ENCODE results near the gene NVL.

Gene NVL

GRCh38 chr1:224205438-224205840 lies 124.5 kb downstream of the NVL start:
- Histone ChIP-seq H3K9ac (ENCODE audit: low read depth, low read length) (no peak overlapping the region), H3K4me3 (ENCODE audit: low read depth, low read length) (no peak overlapping the region), H3K27ac (ENCODE audit: low read depth, low read length) (no peak overlapping the region), H3K4me1 (ENCODE audit: control insufficient read depth, insufficient read depth, low read length) (peaks cover 16% of the 10 kb centered on the region), H3K36me3 (ENCODE audit: control insufficient read depth, insufficient read depth, low read length) (no peaks in the 10 kb centered on the region), H3K27me3 (ENCODE audit: control insufficient read depth, insufficient read depth, low read length) (no peaks in the 10 kb centered on the region), H3K9me3 (ENCODE audit: control insufficient read depth, insufficient read depth, low read length) (no peaks in the 10 kb centered on the region)

- no peaks in the 10 kb centered on the region for H3K27me3 ChIP-seq (ENCODE audit: control insufficient read depth, insufficient read depth, low read length)
- peaks cover 16% of the 10 kb centered on the region for H3K4me1 ChIP-seq (ENCODE audit: control insufficient read depth, insufficient read depth, low read length)
- H3K27ac ChIP-seq (ENCODE audit: low read depth, low read length), result peak overlapping the region; percentile 78
- no peak overlapping the region for H3K4me3 ChIP-seq (ENCODE audit: low read depth, low read length)
- H3K9ac ChIP-seq (ENCODE audit: low read depth, low read length), result no peak overlapping the region; the same call in 1 of the 2 replicates
- no peaks in the 10 kb centered on the region for H3K36me3 ChIP-seq (ENCODE audit: control insufficient read depth, insufficient read depth, low read length)
- H3K9me3 ChIP-seq (ENCODE audit: control insufficient read depth, insufficient read depth, low read length), result no peaks in the 10 kb centered on the region
These were observed 126.5 kb downstream of the NVL start for GRCh38 chr1:224203243-224204016.

- H3K36me3 ChIP-seq (ENCODE audit: control insufficient read depth, insufficient read depth, low read length), result no peaks in the 10 kb centered on the region
- H3K27ac ChIP-seq (ENCODE audit: low read depth, low read length), result no peak overlapping the region
- H3K9me3 ChIP-seq (ENCODE audit: control insufficient read depth, insufficient read depth, low read length), result no peaks in the 10 kb centered on the region
- no peak overlapping the region for H3K4me3 ChIP-seq (ENCODE audit: low read depth, low read length)
- H3K9ac ChIP-seq (ENCODE audit: low read depth, low read length), result no peak overlapping the region
- H3K4me1 ChIP-seq (ENCODE audit: control insufficient read depth, insufficient read depth, low read length), result peaks cover 16% of the 10 kb centered on the region
- no peaks in the 10 kb centered on the region for H3K27me3 ChIP-seq (ENCODE audit: control insufficient read depth, insufficient read depth, low read length)
These were observed 128.1 kb downstream of the NVL start for GRCh38 chr1:224201853-224202252.

- Histone ChIP-seq H3K27me3 (ENCODE audit: control insufficient read depth, insufficient read depth, low read length) (no peaks in the 10 kb centered on the region), H3K9ac (ENCODE audit: low read depth, low read length) (no peak overlapping the region), H3K9me3 (ENCODE audit: control insufficient read depth, insufficient read depth, low read length) (no peaks in the 10 kb centered on the region), H3K27ac (ENCODE audit: low read depth, low read length) (no peak overlapping the region), H3K36me3 (ENCODE audit: control insufficient read depth, insufficient read depth, low read length) (no peaks in the 10 kb centered on the region), H3K4me3 (ENCODE audit: low read depth, low read length) (no peak overlapping the region), H3K4me1 (ENCODE audit: control insufficient read depth, insufficient read depth, low read length) (peaks cover 16% of the 10 kb centered on the region)
These were observed 128.6 kb downstream of the NVL start for GRCh38 chr1:224201383-224201782.

- Histone ChIP-seq H3K27ac (ENCODE audit: low read depth, low read length) (no peak overlapping the region), H3K27me3 (ENCODE audit: control insufficient read depth, insufficient read depth, low read length) (no peaks in the 10 kb centered on the region), H3K36me3 (ENCODE audit: control insufficient read depth, insufficient read depth, low read length) (no peaks in the 10 kb centered on the region), H3K4me1 (ENCODE audit: control insufficient read depth, insufficient read depth, low read length) (peaks cover 14% of the 10 kb centered on the region), H3K9ac (ENCODE audit: low read depth, low read length) (no peak overlapping the region), H3K4me3 (ENCODE audit: low read depth, low read length) (no peak overlapping the region), H3K9me3 (ENCODE audit: control insufficient read depth, insufficient read depth, low read length) (no peaks in the 10 kb centered on the region)
These were observed 130.3 kb downstream of the NVL start for GRCh38 chr1:224199679-224200078.

GRCh38 chr1:224198572-224198971 lies 131.4 kb downstream of the NVL start:
- Histone ChIP-seq H3K27ac (ENCODE audit: low read depth, low read length) (no peak overlapping the region), H3K36me3 (ENCODE audit: control insufficient read depth, insufficient read depth, low read length) (peaks cover 7% of the 10 kb centered on the region), H3K9ac (ENCODE audit: low read depth, low read length) (no peak overlapping the region), H3K4me3 (ENCODE audit: low read depth, low read length) (no peak overlapping the region), H3K9me3 (ENCODE audit: control insufficient read depth, insufficient read depth, low read length) (no peaks in the 10 kb centered on the region), H3K27me3 (ENCODE audit: control insufficient read depth, insufficient read depth, low read length) (no peaks in the 10 kb centered on the region), H3K4me1 (ENCODE audit: control insufficient read depth, insufficient read depth, low read length) (peaks cover 7% of the 10 kb centered on the region)

GRCh38 chr1:224196813-224197600 lies 133.0 kb downstream of the NVL start:
- Histone ChIP-seq H3K9me3 (ENCODE audit: control insufficient read depth, insufficient read depth, low read length) (no peaks in the 10 kb centered on the region), H3K9ac (ENCODE audit: low read depth, low read length) (no peak overlapping the region), H3K36me3 (ENCODE audit: control insufficient read depth, insufficient read depth, low read length) (peaks cover 23% of the 10 kb centered on the region), H3K27me3 (ENCODE audit: control insufficient read depth, insufficient read depth, low read length) (no peaks in the 10 kb centered on the region), H3K4me1 (ENCODE audit: control insufficient read depth, insufficient read depth, low read length) (no peaks in the 10 kb centered on the region), H3K4me3 (ENCODE audit: low read depth, low read length) (no peak overlapping the region), H3K27ac (ENCODE audit: low read depth, low read length) (no peak overlapping the region)

GRCh38 chr1:224193319-224193966 lies 136.5 kb downstream of the NVL start:
- Histone ChIP-seq H3K9me3 (ENCODE audit: control insufficient read depth, insufficient read depth, low read length) (no peaks in the 10 kb centered on the region), H3K27ac (ENCODE audit: low read depth, low read length) (no peak overlapping the region), H3K9ac (ENCODE audit: low read depth, low read length) (no peak overlapping the region), H3K4me3 (ENCODE audit: low read depth, low read length) (no peak overlapping the region), H3K4me1 (ENCODE audit: control insufficient read depth, insufficient read depth, low read length) (no peaks in the 10 kb centered on the region), H3K36me3 (ENCODE audit: control insufficient read depth, insufficient read depth, low read length) (peaks cover 46% of the 10 kb centered on the region), H3K27me3 (ENCODE audit: control insufficient read depth, insufficient read depth, low read length) (no peaks in the 10 kb centered on the region)

- Histone ChIP-seq H3K9me3 (ENCODE audit: control insufficient read depth, insufficient read depth, low read length) (no peaks in the 10 kb centered on the region), H3K36me3 (ENCODE audit: control insufficient read depth, insufficient read depth, low read length) (peaks cover 54% of the 10 kb centered on the region), H3K9ac (ENCODE audit: low read depth, low read length) (no peak overlapping the region), H3K27me3 (ENCODE audit: control insufficient read depth, insufficient read depth, low read length) (no peaks in the 10 kb centered on the region), H3K4me3 (ENCODE audit: low read depth, low read length) (no peak overlapping the region), H3K27ac (ENCODE audit: low read depth, low read length) (no peak overlapping the region), H3K4me1 (ENCODE audit: control insufficient read depth, insufficient read depth, low read length) (no peaks in the 10 kb centered on the region)
These were observed 137.7 kb downstream of the NVL start for GRCh38 chr1:224192082-224192788.

GRCh38 chr1:224189561-224189960 lies 140.4 kb downstream of the NVL start:
- Histone ChIP-seq H3K27ac (ENCODE audit: low read depth, low read length) (no peak overlapping the region), H3K4me1 (ENCODE audit: control insufficient read depth, insufficient read depth, low read length) (no peaks in the 10 kb centered on the region), H3K27me3 (ENCODE audit: control insufficient read depth, insufficient read depth, low read length) (no peaks in the 10 kb centered on the region), H3K4me3 (ENCODE audit: low read depth, low read length) (no peak overlapping the region), H3K9me3 (ENCODE audit: control insufficient read depth, insufficient read depth, low read length) (no peaks in the 10 kb centered on the region), H3K36me3 (ENCODE audit: control insufficient read depth, insufficient read depth, low read length) (peaks cover 57% of the 10 kb centered on the region), H3K9ac (ENCODE audit: low read depth, low read length) (no peak overlapping the region)

All from HUES48 (cell line).